Measurements from ENCODE around the gene DDX3X. TPM values are rescaled to one million over a fixed set of nuclear protein-coding genes. Genes with fewer than 3 reads are reported as not detected.
A peak's percentile ranks its signal among the peaks of the same experiment; 100 is the strongest.
"Not testable (repeated sequence)": the region's sequence is repeated elsewhere in the genome, so short reads cannot be mapped to it uniquely, and the experiment has no call there.

The DDX3X gene
- total and polyA plus RNA-seq, 12 donors: 36.8 to 247 (median 153) TPM

- no peak overlapping the region for H3K4me3 ChIP-seq
These were observed 73.9 kb downstream of the DDX3X start for GRCh38 chrX:41407816-41408215.

GRCh38 chrX:41408576-41408975 is 74.6 kb downstream of the DDX3X start:
- 90 to 97% methylated on average over 9 of the region's 9 CpGs for WGBS, 2 donors
- H3K36me3 ChIP-seq: no peaks in the 10 kb centered on the region
- DNase-seq: no peak
- TF ChIP-seq, protein P1, sequence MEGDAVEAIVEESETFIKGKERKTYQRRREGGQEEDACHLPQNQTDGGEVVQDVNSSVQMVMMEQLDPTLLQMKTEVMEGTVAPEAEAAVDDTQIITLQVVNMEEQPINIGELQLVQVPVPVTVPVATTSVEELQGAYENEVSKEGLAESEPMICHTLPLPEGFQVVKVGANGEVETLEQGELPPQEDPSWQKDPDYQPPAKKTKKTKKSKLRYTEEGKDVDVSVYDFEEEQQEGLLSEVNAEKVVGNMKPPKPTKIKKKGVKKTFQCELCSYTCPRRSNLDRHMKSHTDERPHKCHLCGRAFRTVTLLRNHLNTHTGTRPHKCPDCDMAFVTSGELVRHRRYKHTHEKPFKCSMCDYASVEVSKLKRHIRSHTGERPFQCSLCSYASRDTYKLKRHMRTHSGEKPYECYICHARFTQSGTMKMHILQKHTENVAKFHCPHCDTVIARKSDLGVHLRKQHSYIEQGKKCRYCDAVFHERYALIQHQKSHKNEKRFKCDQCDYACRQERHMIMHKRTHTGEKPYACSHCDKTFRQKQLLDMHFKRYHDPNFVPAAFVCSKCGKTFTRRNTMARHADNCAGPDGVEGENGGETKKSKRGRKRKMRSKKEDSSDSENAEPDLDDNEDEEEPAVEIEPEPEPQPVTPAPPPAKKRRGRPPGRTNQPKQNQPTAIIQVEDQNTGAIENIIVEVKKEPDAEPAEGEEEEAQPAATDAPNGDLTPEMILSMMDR (IDR thresholded peaks at IDR 0.05): no peak
- intact Hi-C loops (cut with DNase I): no loop called here
- no peaks in the 10 kb centered on the region for H3K9me3 ChIP-seq
- no peak overlapping the region for H3K4me3 ChIP-seq
- peaks cover 0 to 60% (median 0%) of the 10 kb centered on the region in 7 donors for H3K27me3 ChIP-seq
- ATAC-seq: no peak
- H3K27ac ChIP-seq: no peak overlapping the region
- H3K4me1 ChIP-seq: peaks cover 0 to 7% (median 0%) of the 10 kb centered on the region in 9 donors

More at GRCh38 chrX:41407816-41408215, 73.9 kb downstream of the DDX3X start:
- no peak for DNase-seq
- no peak for ATAC-seq
- H3K36me3 ChIP-seq: no peaks in the 10 kb centered on the region
- no peaks in the 10 kb centered on the region for H3K9me3 ChIP-seq
- peaks cover 0 to 7% (median 0%) of the 10 kb centered on the region in 9 donors for H3K4me1 ChIP-seq
- WGBS, 2 donors: 85 to 90% methylated on average over 4 of the region's 4 CpGs
- TF ChIP-seq, protein P1 (IDR thresholded peaks at IDR 0.05): no peak
- H3K27me3 ChIP-seq: peaks cover 0 to 60% (median 0%) of the 10 kb centered on the region in 7 donors
- H3K27ac ChIP-seq: no peak overlapping the region
- intact Hi-C loops (cut with DNase I): no loop called here

DNA sequence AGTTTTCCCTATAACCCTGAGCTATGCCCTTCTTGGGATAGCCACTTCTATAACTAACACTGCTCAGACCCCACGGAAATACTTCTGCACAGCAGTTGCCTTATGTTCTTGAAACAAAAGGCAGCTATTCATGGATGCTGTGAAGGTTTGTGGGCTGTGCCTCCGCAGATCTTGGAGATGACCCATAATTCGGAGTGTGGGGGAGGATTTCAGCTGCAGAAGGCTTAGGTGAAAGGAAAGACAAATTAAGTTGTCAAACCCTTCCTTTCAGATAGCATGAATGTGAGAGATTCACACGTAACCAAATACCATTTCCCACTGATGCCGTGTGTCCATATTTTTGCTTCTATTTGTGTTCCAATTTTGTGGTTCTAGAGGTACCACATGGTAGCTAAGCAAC is 75.0 kb downstream of the DDX3X start:
- DNase-seq: no peak
- TF ChIP-seq, protein P1 (IDR thresholded peaks at IDR 0.05): no peak

GRCh38 chrX:41411222-41411621 is 77.3 kb downstream of the DDX3X start:
- peaks cover 0 to 39% (median 0%) of the 10 kb centered on the region in 7 donors for H3K27me3 ChIP-seq
- ATAC-seq; H3K4me1 ChIP-seq; intact Hi-C loops (cut with DNase I); H3K27ac ChIP-seq; H3K4me3 ChIP-seq; H3K36me3 ChIP-seq; DNase-seq; H3K9me3 ChIP-seq: not testable (repeated sequence)
- 89 to 91% methylated on average over 10 of the region's 10 CpGs for WGBS, 2 donors

More for the DNA sequence above, 75.0 kb downstream of the DDX3X start:
- Histone ChIP-seq H3K4me1 (peaks cover 0 to 7% (median 0%) of the 10 kb centered on the region in 9 donors), H3K4me3 (no peak overlapping the region), H3K27ac (no peak overlapping the region), H3K27me3 (peaks cover 0 to 60% (median 0%) of the 10 kb centered on the region in 7 donors), H3K9me3 (no peaks in the 10 kb centered on the region), H3K36me3 (no peaks in the 10 kb centered on the region)
- WGBS, 2 donors: 71% methylated on average over 5 of the region's 5 CpGs
- intact Hi-C loops (cut with DNase I): no loop called here
- no peak for ATAC-seq

GRCh38 chrX:41412261-41413081 is 78.5 kb downstream of the DDX3X start:
- H3K27me3 ChIP-seq: peaks cover 0 to 35% (median 0%) of the 10 kb centered on the region in 7 donors
- ATAC-seq (peak in 5 of 8 donors; percentile 35 to 56 (median 41)), DNase-seq (peak; percentile 16 to 29)
- intact Hi-C loops (cut with DNase I): no loop called here
- H3K4me1 ChIP-seq: peaks cover 0 to 7% (median 0%) of the 10 kb centered on the region in 9 donors
- 66 to 74% methylated on average over 9 of the region's 9 CpGs for WGBS, 2 donors
- peak overlapping the region in 2 of 10 donors; percentile 21 to 52 for H3K27ac ChIP-seq
- TF ChIP-seq, protein P1 (IDR thresholded peaks at IDR 0.05): peak in 2 of 9 donors; percentile 17 to 25
- H3K36me3 ChIP-seq: no peaks in the 10 kb centered on the region
- H3K4me3 ChIP-seq: no peak overlapping the region
- no peaks in the 10 kb centered on the region for H3K9me3 ChIP-seq
